Peyer's patch (tissue), 4 donors: ENCODE data around the gene KDELR3.

Experiments used
- CTCF ChIP-seq, 6 experiments: fragments of 450-650 bp in 4 of 6; fragments of 200-600 bp in 2 of 6; sonication (generic) in 1 of 6; IDR thresholded peaks; one replicate each; pipeline ENCODE4 v1.5.1; 2017 to 2019; ENCODE audit warnings: antibody characterized with exemption in 6 of 6, mild to moderate bottlenecking in 3 of 6, moderate library complexity in 1 of 6
- POLR2A ChIP-seq, 2 donors: fragments of 450-650 bp; IDR thresholded peaks; one replicate each; pipeline ENCODE4 v1.5.1; 2017; ENCODE audit warnings: antibody characterized with exemption in 2 of 2, mild to moderate bottlenecking in 2 of 2, moderate library complexity in 2 of 2

- TF ChIP-seq CTCF (IDR thresholded peaks at IDR 0.05) (no peak), POLR2A (IDR thresholded peaks at IDR 0.05) (no peak)
These were observed 34.0 kb upstream of the KDELR3 start for GRCh38 chr22:38433871-38434270.
